ENCODE measurements around the gene TTC16.

DNA sequence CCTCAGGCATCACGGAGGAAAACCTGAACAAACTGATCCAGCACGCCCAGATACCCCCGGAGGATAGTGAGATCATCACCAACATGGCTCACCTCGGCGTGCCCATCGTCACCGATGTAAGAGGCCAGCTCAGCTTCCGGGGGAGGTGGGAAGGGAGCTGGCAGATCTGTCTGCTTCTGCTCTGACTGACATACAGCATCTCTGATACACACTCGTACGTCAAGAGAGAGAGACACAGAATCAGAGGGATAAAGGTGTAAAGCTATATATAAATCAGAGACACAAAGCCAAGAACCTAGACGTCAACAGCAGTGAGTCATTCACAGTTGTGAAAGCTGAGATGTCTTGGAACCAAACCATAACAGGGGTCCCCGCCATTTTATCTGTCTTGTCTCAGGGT, 39.2 kb upstream of the TTC16 start:
- TF ChIP-seq, protein P1, sequence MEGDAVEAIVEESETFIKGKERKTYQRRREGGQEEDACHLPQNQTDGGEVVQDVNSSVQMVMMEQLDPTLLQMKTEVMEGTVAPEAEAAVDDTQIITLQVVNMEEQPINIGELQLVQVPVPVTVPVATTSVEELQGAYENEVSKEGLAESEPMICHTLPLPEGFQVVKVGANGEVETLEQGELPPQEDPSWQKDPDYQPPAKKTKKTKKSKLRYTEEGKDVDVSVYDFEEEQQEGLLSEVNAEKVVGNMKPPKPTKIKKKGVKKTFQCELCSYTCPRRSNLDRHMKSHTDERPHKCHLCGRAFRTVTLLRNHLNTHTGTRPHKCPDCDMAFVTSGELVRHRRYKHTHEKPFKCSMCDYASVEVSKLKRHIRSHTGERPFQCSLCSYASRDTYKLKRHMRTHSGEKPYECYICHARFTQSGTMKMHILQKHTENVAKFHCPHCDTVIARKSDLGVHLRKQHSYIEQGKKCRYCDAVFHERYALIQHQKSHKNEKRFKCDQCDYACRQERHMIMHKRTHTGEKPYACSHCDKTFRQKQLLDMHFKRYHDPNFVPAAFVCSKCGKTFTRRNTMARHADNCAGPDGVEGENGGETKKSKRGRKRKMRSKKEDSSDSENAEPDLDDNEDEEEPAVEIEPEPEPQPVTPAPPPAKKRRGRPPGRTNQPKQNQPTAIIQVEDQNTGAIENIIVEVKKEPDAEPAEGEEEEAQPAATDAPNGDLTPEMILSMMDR (IDR thresholded peaks at IDR 0.05; ENCODE audit: low read depth, low read length), result no peak
- TF ChIP-seq POLR2A (IDR thresholded peaks at IDR 0.05; ENCODE audit: extremely low read depth, insufficient read length) (no peak), MYC (IDR thresholded peaks at IDR 0.05; ENCODE audit: low read depth, low read length) (no peak)
- TF ChIP-seq, protein P2, sequence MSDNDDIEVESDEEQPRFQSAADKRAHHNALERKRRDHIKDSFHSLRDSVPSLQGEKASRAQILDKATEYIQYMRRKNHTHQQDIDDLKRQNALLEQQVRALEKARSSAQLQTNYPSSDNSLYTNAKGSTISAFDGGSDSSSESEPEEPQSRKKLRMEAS (IDR thresholded peaks at IDR 0.05; ENCODE audit: low read depth, low read length), result no peak

All from NB4 (cell line).